ENCODE results near the gene DAB1.

Gene DAB1

DNA sequence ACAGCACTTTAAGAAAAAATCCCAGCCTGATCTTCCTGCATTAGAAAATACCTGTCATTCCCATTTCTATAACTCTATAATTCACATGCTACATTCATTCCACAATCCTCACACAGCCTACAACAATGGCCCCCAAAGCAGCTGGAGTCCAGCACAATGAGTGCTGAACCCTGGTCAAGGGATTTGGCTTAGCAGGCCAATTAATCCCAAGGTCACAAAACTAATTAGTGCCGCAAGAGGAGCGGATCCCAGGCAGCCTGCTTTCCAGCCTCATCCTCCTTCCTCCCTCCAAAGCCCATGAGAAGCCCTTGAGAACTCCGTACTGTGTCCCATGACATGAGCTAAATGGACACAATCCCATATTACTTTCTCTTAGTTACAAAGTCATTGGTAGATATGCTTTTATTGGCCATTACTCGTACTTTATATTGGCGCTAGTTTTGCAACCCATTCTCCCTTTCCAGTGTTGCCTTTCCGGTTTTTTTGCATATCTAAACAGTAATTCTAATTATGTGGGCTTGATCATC lies 94.8 kb downstream of the DAB1 start:
- Histone ChIP-seq H3K9me3 (ENCODE audit: control insufficient read depth in 5 of 5, low read length in 5 of 5) (peaks cover 0 to 7% (median 3%) of the 10 kb centered on the region in 5 donors), H3K36me3 (ENCODE audit: control insufficient read depth in 5 of 5, insufficient read depth in 5 of 5, low read length in 5 of 5) (no peaks in the 10 kb centered on the region), H3K9ac (ENCODE audit: low read length in 5 of 5) (no peak overlapping the region), H3K4me3 (ENCODE audit: low read depth in 1 of 5, low read length in 5 of 5) (no peak overlapping the region), H3K4me1 (ENCODE audit: control insufficient read depth in 5 of 5, insufficient read depth in 5 of 5, low read length in 5 of 5) (no peaks in the 10 kb centered on the region), H3K27ac (ENCODE audit: low read depth, low read length) (no peak overlapping the region), H3K27me3 (ENCODE audit: control insufficient read depth in 5 of 5, insufficient read depth in 4 of 5, low read length in 5 of 5) (no peaks in the 10 kb centered on the region)

- no peaks in the 10 kb centered on the region for H3K36me3 ChIP-seq (ENCODE audit: control insufficient read depth in 5 of 5, insufficient read depth in 5 of 5, low read length in 5 of 5)
- no peaks in the 10 kb centered on the region for H3K4me1 ChIP-seq (ENCODE audit: control insufficient read depth in 5 of 5, insufficient read depth in 5 of 5, low read length in 5 of 5)
- H3K9ac ChIP-seq (ENCODE audit: low read length in 5 of 5): no peak overlapping the region
- H3K27ac ChIP-seq (ENCODE audit: low read depth, low read length): no peak overlapping the region
- no peak overlapping the region for H3K4me3 ChIP-seq (ENCODE audit: low read depth in 1 of 5, low read length in 5 of 5)
- peaks cover 0 to 7% (median 3%) of the 10 kb centered on the region in 5 donors for H3K9me3 ChIP-seq (ENCODE audit: control insufficient read depth in 5 of 5, low read length in 5 of 5)
- H3K27me3 ChIP-seq (ENCODE audit: control insufficient read depth in 5 of 5, insufficient read depth in 4 of 5, low read length in 5 of 5): no peaks in the 10 kb centered on the region
Observed at GRCh38 chr1:57327946-57328345, 95.9 kb downstream of the DAB1 start.

GRCh38 chr1:57327336-57327735 lies 96.5 kb downstream of the DAB1 start:
- Histone ChIP-seq H3K9me3 (ENCODE audit: control insufficient read depth in 5 of 5, low read length in 5 of 5) (peaks cover 0 to 7% (median 3%) of the 10 kb centered on the region in 5 donors), H3K27ac (ENCODE audit: low read depth, low read length) (no peak overlapping the region), H3K4me1 (ENCODE audit: control insufficient read depth in 5 of 5, insufficient read depth in 5 of 5, low read length in 5 of 5) (no peaks in the 10 kb centered on the region), H3K36me3 (ENCODE audit: control insufficient read depth in 5 of 5, insufficient read depth in 5 of 5, low read length in 5 of 5) (no peaks in the 10 kb centered on the region), H3K27me3 (ENCODE audit: control insufficient read depth in 5 of 5, insufficient read depth in 4 of 5, low read length in 5 of 5) (no peaks in the 10 kb centered on the region), H3K9ac (ENCODE audit: low read length in 5 of 5) (no peak overlapping the region), H3K4me3 (ENCODE audit: low read depth in 1 of 5, low read length in 5 of 5) (no peak overlapping the region)

DNA sequence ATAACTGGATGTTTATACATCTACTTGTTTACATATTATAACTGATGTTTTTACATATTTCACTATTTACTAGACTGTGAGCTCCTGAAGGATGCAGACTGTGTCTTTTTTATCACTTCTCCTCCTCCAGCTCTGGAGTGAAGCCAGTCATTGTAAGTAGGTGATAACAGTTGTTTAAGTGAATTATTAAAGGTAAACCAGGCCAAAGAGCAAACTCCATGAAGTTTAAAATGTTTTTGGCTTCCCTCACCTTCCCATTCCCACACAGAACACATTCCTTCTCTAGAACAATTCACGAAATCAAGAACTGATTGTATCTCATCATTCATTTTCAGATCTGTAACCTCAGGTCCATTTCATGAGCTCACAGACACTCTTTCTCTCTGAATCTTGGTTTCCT lies 98.3 kb downstream of the DAB1 start:
- Histone ChIP-seq H3K9me3 (ENCODE audit: control insufficient read depth in 5 of 5, low read length in 5 of 5) (no peaks in the 10 kb centered on the region), H3K9ac (ENCODE audit: low read length in 5 of 5) (no peak overlapping the region), H3K4me1 (ENCODE audit: control insufficient read depth in 5 of 5, insufficient read depth in 5 of 5, low read length in 5 of 5) (no peaks in the 10 kb centered on the region), H3K27me3 (ENCODE audit: control insufficient read depth in 5 of 5, insufficient read depth in 4 of 5, low read length in 5 of 5) (no peaks in the 10 kb centered on the region), H3K27ac (ENCODE audit: low read depth, low read length) (no peak overlapping the region), H3K36me3 (ENCODE audit: control insufficient read depth in 5 of 5, insufficient read depth in 5 of 5, low read length in 5 of 5) (no peaks in the 10 kb centered on the region), H3K4me3 (ENCODE audit: low read depth in 1 of 5, low read length in 5 of 5) (no peak overlapping the region)

- Histone ChIP-seq H3K36me3 (ENCODE audit: control insufficient read depth in 5 of 5, insufficient read depth in 5 of 5, low read length in 5 of 5) (no peaks in the 10 kb centered on the region), H3K27me3 (ENCODE audit: control insufficient read depth in 5 of 5, insufficient read depth in 4 of 5, low read length in 5 of 5) (no peaks in the 10 kb centered on the region), H3K27ac (ENCODE audit: low read depth, low read length) (no peak overlapping the region), H3K4me1 (ENCODE audit: control insufficient read depth in 5 of 5, insufficient read depth in 5 of 5, low read length in 5 of 5) (no peaks in the 10 kb centered on the region), H3K9me3 (ENCODE audit: control insufficient read depth in 5 of 5, low read length in 5 of 5) (no peaks in the 10 kb centered on the region), H3K9ac (ENCODE audit: low read length in 5 of 5) (no peak overlapping the region), H3K4me3 (ENCODE audit: low read depth in 1 of 5, low read length in 5 of 5) (no peak overlapping the region)
Observed at GRCh38 chr1:57325117-57325516, 98.7 kb downstream of the DAB1 start.

DNA sequence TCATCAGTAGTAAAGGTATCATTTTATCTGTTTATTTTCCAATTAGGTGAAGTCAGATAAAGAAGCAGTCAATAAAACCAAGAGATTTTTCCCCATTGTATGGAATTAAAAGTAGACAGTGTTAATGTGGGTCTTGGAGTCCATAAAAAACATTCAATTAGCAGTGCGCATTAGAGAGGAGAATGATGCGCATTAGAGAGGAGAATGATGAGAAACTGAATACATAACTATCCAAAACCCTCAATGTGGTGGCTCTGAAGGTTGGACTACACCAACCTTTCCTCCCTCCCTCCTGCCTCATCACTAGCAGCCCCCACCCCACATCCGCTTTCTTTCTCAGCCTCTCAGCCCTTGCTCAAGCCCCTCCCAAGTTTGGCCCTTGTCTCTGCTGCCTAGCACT lies 99.5 kb downstream of the DAB1 start:
- Histone ChIP-seq H3K36me3 (ENCODE audit: control insufficient read depth in 5 of 5, insufficient read depth in 5 of 5, low read length in 5 of 5) (no peaks in the 10 kb centered on the region), H3K27me3 (ENCODE audit: control insufficient read depth in 5 of 5, insufficient read depth in 4 of 5, low read length in 5 of 5) (no peaks in the 10 kb centered on the region), H3K4me1 (ENCODE audit: control insufficient read depth in 5 of 5, insufficient read depth in 5 of 5, low read length in 5 of 5) (no peaks in the 10 kb centered on the region), H3K27ac (ENCODE audit: low read depth, low read length) (no peak overlapping the region), H3K9ac (ENCODE audit: low read length in 5 of 5) (no peak overlapping the region), H3K4me3 (ENCODE audit: low read depth in 1 of 5, low read length in 5 of 5) (no peak overlapping the region), H3K9me3 (ENCODE audit: control insufficient read depth in 5 of 5, low read length in 5 of 5) (no peaks in the 10 kb centered on the region)

GRCh38 chr1:57321776-57322175 lies 102.1 kb downstream of the DAB1 start:
- H3K4me1 ChIP-seq (ENCODE audit: control insufficient read depth in 5 of 5, insufficient read depth in 5 of 5, low read length in 5 of 5): no peaks in the 10 kb centered on the region
- H3K27ac ChIP-seq (ENCODE audit: low read depth, low read length): no peak overlapping the region
- H3K9me3 ChIP-seq (ENCODE audit: control insufficient read depth in 5 of 5, low read length in 5 of 5): no peaks in the 10 kb centered on the region
- H3K27me3 ChIP-seq (ENCODE audit: control insufficient read depth in 5 of 5, insufficient read depth in 4 of 5, low read length in 5 of 5): no peaks in the 10 kb centered on the region
- no peaks in the 10 kb centered on the region for H3K36me3 ChIP-seq (ENCODE audit: control insufficient read depth in 5 of 5, insufficient read depth in 5 of 5, low read length in 5 of 5)
- H3K4me3 ChIP-seq (ENCODE audit: low read depth in 1 of 5, low read length in 5 of 5): no peak overlapping the region
- H3K9ac ChIP-seq (ENCODE audit: low read length in 5 of 5): no peak overlapping the region

DNA sequence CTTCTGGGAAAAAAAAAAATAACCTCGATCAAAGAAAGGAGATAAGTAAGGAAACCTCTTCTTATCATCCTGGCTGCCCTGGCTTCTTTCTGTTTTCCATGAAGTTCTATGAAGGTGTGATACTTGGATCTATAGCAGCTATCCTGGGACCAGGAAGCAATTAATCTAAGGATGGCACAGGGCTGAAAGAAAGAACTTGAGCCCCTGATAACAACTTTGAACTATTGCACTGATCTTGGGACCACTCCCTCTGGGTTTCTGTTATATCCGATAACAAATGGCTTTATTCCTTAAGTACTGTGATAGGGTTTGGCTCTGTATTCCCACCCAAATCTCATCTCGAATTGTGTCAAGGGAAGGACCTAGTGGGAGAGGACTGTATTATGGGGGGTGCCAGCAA lies 104.1 kb downstream of the DAB1 start:
- Histone ChIP-seq H3K9ac (ENCODE audit: low read length in 5 of 5) (no peak overlapping the region), H3K27ac (ENCODE audit: low read depth, low read length) (no peak overlapping the region), H3K9me3 (ENCODE audit: control insufficient read depth in 5 of 5, low read length in 5 of 5) (no peaks in the 10 kb centered on the region), H3K27me3 (ENCODE audit: control insufficient read depth in 5 of 5, insufficient read depth in 4 of 5, low read length in 5 of 5) (no peaks in the 10 kb centered on the region), H3K36me3 (ENCODE audit: control insufficient read depth in 5 of 5, insufficient read depth in 5 of 5, low read length in 5 of 5) (no peaks in the 10 kb centered on the region), H3K4me3 (ENCODE audit: low read depth in 1 of 5, low read length in 5 of 5) (no peak overlapping the region), H3K4me1 (ENCODE audit: control insufficient read depth in 5 of 5, insufficient read depth in 5 of 5, low read length in 5 of 5) (no peaks in the 10 kb centered on the region)

GRCh38 chr1:57319165-57319564 lies 104.7 kb downstream of the DAB1 start:
- Histone ChIP-seq H3K9ac (ENCODE audit: low read length in 5 of 5) (no peak overlapping the region), H3K27ac (ENCODE audit: low read depth, low read length) (no peak overlapping the region), H3K4me3 (ENCODE audit: low read depth in 1 of 5, low read length in 5 of 5) (no peak overlapping the region), H3K36me3 (ENCODE audit: control insufficient read depth in 5 of 5, insufficient read depth in 5 of 5, low read length in 5 of 5) (no peaks in the 10 kb centered on the region), H3K27me3 (ENCODE audit: control insufficient read depth in 5 of 5, insufficient read depth in 4 of 5, low read length in 5 of 5) (no peaks in the 10 kb centered on the region), H3K4me1 (ENCODE audit: control insufficient read depth in 5 of 5, insufficient read depth in 5 of 5, low read length in 5 of 5) (no peaks in the 10 kb centered on the region), H3K9me3 (ENCODE audit: control insufficient read depth in 5 of 5, low read length in 5 of 5) (no peaks in the 10 kb centered on the region)

GRCh38 chr1:57316861-57317260 lies 107.0 kb downstream of the DAB1 start:
- H3K27me3 ChIP-seq (ENCODE audit: control insufficient read depth in 5 of 5, insufficient read depth in 4 of 5, low read length in 5 of 5): no peaks in the 10 kb centered on the region
- no peak overlapping the region for H3K4me3 ChIP-seq (ENCODE audit: low read depth in 1 of 5, low read length in 5 of 5)
- no peaks in the 10 kb centered on the region for H3K4me1 ChIP-seq (ENCODE audit: control insufficient read depth in 5 of 5, insufficient read depth in 5 of 5, low read length in 5 of 5)
- no peak overlapping the region for H3K27ac ChIP-seq (ENCODE audit: low read depth, low read length)
- H3K9me3 ChIP-seq (ENCODE audit: control insufficient read depth in 5 of 5, low read length in 5 of 5): no peaks in the 10 kb centered on the region
- no peak overlapping the region for H3K9ac ChIP-seq (ENCODE audit: low read length in 5 of 5)
- H3K36me3 ChIP-seq (ENCODE audit: control insufficient read depth in 5 of 5, insufficient read depth in 5 of 5, low read length in 5 of 5): no peaks in the 10 kb centered on the region

DNA sequence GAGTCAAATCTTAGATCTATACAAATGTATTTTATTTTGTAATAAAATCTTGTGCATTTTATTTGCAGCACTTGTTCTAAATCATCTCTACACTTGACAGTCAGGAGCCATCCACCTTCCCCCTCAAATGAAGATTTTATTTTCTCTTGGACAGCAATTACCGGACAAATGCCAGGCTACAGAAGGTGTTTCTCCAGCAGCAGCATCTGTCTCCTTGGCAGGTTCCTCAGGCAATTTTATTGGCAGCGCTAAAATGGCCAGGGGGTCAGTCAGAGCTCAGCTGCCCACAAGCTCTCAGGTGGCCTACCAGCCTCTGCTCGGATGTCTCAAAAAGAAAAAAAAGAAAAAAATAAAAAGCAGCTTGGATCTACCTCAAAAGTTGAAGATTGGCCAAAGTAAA lies 107.6 kb downstream of the DAB1 start:
- no peak overlapping the region for H3K4me3 ChIP-seq (ENCODE audit: low read depth in 1 of 5, low read length in 5 of 5)
- H3K4me1 ChIP-seq (ENCODE audit: control insufficient read depth in 5 of 5, insufficient read depth in 5 of 5, low read length in 5 of 5): no peaks in the 10 kb centered on the region
- H3K36me3 ChIP-seq (ENCODE audit: control insufficient read depth in 5 of 5, insufficient read depth in 5 of 5, low read length in 5 of 5): no peaks in the 10 kb centered on the region
- H3K27ac ChIP-seq (ENCODE audit: low read depth, low read length): no peak overlapping the region
- H3K27me3 ChIP-seq (ENCODE audit: control insufficient read depth in 5 of 5, insufficient read depth in 4 of 5, low read length in 5 of 5): no peaks in the 10 kb centered on the region
- no peak overlapping the region for H3K9ac ChIP-seq (ENCODE audit: low read length in 5 of 5)
- H3K9me3 ChIP-seq (ENCODE audit: control insufficient read depth in 5 of 5, low read length in 5 of 5): no peaks in the 10 kb centered on the region

Measured in subcutaneous abdominal adipose tissue (tissue), 5 donors.